HL-60 (cell line): ENCODE data around the gene SLC25A6.

Experiments
- DNase-seq, 2 experiments: peaks; one replicate each; pipeline ENCODE4 v3.0.0-alpha.2; 2010 to 2020; ENCODE audit warnings: low read depth in 1 of 2, low spot score in 1 of 2
- H3K27ac ChIP-seq: fragments of 250-450 bp; sonication (Bioruptor Pico); replicated peaks from 2 replicates; pipeline ENCODE4 v1.5.1; 2020; ENCODE audit warnings: mild to moderate bottlenecking, moderate library complexity
- H3K27me3 ChIP-seq: fragments of 250-450 bp; sonication (Bioruptor Pico); 2 replicates; pipeline ENCODE4 v1.5.1; 2021; ENCODE audit warnings: mild to moderate bottlenecking, moderate library complexity; ENCODE audit not compliant: insufficient read depth, poor library complexity, severe bottlenecking
- H3K4me3 ChIP-seq: replicated peaks from 2 replicates; pipeline ENCODE4 v1.5.1; 2011; ENCODE audit warnings: mild to moderate bottlenecking, control low read depth, low read length; ENCODE audit not compliant: insufficient read depth
- GABPA ChIP-seq: IDR thresholded peaks from 2 replicates; pipeline ENCODE4 v1.6.1; 2012; ENCODE audit warnings: low read depth
- POLR2AphosphoS5 ChIP-seq: IDR thresholded peaks from 2 replicates; pipeline ENCODE4 v1.6.1; 2012; ENCODE audit warnings: low read depth
- REST ChIP-seq: IDR thresholded peaks from 2 replicates; pipeline ENCODE4 v1.6.1; 2012; ENCODE audit warnings: low read depth; ENCODE audit not compliant: insufficient replicate concordance
- SPI1 ChIP-seq: IDR thresholded peaks from 2 replicates; pipeline ENCODE4 v1.6.1; 2012; ENCODE audit warnings: low read depth, mild to moderate bottlenecking, borderline replicate concordance
- TF ChIP-seq, protein P1 (sequence below): IDR thresholded peaks from one replicate; pipeline ENCODE4 v1.5.1; 2011; ENCODE audit warnings: low read length, control low read depth, inconsistent platforms; ENCODE audit not compliant: insufficient read depth

SLC25A6 gene

DNA sequence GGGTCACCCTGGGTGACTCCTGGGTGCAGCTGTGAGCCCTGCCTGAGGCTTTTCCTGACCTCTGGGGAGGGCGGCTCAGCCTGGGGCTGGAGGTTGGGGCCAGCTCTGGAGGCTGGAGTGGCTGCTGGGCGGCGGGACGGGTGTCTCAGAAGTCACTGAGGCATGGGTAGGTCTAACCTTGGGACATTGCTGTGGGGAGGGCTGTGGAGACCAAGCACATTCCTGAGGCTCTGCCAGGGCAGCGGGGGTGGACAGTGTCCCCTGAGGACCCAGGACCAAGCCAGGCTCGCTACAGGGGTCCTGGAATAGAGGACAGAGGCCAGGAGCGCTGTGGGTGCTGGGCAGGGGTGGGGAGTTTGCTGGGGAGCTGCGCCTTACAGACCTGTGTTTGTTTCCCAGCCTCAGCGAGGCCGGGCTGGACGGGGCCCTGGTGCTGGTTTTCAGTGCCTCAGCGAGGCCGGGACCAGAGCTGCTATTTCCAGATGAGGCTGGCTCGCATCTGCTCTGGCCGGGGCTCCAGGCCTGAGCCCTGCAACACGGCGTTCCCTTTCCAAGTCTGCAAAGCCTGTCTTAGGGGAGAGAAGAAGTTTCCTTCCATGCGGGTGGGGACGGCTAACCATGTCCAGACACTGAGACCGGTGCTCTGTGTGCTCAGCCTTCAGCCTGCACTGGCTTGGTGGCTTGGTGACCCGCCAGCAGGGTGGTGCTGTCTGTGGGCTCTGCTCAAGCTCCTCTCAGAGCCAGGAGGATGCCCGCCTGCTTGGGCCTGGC is 3.0 kb upstream of the SLC25A6 start:
- no peak overlapping the region for H3K27ac ChIP-seq
- no peak for DNase-seq
- H3K4me3 ChIP-seq = no peak overlapping the region
- no peaks in the 10 kb centered on the region for H3K27me3 ChIP-seq
- no peak for TF ChIP-seq GABPA
- TF ChIP-seq SPI1 = no peak
- TF ChIP-seq, protein P1, sequence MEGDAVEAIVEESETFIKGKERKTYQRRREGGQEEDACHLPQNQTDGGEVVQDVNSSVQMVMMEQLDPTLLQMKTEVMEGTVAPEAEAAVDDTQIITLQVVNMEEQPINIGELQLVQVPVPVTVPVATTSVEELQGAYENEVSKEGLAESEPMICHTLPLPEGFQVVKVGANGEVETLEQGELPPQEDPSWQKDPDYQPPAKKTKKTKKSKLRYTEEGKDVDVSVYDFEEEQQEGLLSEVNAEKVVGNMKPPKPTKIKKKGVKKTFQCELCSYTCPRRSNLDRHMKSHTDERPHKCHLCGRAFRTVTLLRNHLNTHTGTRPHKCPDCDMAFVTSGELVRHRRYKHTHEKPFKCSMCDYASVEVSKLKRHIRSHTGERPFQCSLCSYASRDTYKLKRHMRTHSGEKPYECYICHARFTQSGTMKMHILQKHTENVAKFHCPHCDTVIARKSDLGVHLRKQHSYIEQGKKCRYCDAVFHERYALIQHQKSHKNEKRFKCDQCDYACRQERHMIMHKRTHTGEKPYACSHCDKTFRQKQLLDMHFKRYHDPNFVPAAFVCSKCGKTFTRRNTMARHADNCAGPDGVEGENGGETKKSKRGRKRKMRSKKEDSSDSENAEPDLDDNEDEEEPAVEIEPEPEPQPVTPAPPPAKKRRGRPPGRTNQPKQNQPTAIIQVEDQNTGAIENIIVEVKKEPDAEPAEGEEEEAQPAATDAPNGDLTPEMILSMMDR = no peak
- no peak for TF ChIP-seq REST
- TF ChIP-seq POLR2AphosphoS5 = no peak

DNA sequence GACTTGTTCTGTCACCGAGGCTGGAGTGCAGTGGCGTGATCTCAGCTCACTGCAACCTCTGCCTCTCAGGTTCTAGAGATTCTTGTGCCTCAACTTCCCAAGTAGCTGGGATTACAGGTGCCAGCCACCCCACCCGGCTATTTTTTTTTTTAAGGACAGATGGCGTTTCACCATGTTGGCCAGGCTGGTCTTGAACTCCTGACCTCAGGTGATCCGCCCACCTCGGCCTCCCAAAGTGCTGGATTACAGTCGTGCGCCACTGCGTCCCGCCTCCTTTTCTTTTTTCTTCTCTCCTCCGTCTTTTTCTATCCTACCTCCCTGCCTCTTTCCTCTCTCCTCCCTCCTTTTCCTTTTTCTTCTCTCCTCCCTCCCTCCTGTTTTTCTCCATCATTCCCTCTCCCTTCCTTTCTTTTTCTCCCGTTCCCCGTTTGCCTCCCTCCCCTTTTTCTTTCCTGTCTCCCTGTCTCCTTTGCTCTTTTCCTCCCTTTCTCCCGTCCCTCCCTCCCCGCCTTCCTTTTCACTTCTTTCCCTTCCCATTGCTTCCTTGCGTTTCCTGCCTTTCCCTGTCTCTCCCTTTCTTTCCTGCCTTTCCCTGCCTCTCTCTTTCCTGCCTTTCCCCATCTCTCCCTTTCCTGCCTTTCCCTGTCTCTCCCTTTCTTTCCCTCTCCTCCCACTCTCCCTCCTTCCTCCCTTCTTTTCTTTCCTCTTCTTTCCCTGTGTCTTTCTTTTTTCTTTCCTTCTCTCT is 2.1 kb upstream of the SLC25A6 start:
- TF ChIP-seq SPI1 (no peak), REST (no peak), GABPA (no peak), POLR2AphosphoS5 (no peak)
- TF ChIP-seq, protein P1 = no peak
- Histone ChIP-seq H3K27me3 (no peaks in the 10 kb centered on the region), H3K4me3 (no peak overlapping the region), H3K27ac (no peak overlapping the region)
- DNase-seq = no peak

DNA sequence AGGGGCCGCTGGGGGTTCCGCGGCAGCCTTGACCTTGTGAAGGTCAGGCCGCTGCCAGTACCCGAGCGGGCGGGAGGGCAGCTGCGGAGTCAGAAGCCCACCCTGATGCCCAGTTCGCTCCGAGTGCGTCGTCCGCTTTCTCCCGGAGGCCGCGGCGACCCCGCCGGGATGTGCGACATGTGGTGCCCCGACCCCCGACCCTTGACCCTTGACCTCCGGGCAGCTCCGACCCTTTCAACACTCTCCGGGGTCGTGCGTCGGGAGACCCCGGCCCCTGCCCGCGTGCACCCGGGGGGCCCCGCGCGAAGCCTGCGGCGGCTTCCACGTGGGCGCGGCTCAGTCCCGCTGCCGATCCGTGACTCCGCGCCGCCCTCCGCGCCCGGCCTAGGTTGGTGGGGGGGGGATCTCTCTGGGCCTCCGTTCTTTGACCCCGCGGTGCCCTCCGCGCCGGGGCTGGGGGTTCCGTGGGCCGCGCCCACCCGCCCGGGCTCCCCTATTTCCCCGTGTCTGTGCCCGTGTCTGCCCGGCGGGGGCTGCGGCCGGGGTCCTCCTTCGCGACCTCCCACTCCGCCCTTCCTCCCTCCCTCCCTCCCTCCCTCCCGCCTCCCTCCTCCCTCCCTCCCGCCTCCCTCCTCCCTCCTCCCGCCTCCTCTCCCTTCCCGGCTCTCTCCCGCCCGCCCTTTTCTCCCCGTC is 609 bp upstream of the SLC25A6 start:
- peak overlapping the region; percentile 41 for H3K4me3 ChIP-seq
- H3K27ac ChIP-seq = peak overlapping the region; percentile 100
- H3K27me3 ChIP-seq = no peaks in the 10 kb centered on the region
- TF ChIP-seq POLR2AphosphoS5 (no peak; the same call in 1 of the 2 replicates), SPI1 (no peak), REST (no peak), GABPA (no peak)
- TF ChIP-seq, protein P1 = no peak
- DNase-seq = peak in 1 of 2 experiments; percentile 57
